ENCODE data around the gene RNF208.

DNA sequence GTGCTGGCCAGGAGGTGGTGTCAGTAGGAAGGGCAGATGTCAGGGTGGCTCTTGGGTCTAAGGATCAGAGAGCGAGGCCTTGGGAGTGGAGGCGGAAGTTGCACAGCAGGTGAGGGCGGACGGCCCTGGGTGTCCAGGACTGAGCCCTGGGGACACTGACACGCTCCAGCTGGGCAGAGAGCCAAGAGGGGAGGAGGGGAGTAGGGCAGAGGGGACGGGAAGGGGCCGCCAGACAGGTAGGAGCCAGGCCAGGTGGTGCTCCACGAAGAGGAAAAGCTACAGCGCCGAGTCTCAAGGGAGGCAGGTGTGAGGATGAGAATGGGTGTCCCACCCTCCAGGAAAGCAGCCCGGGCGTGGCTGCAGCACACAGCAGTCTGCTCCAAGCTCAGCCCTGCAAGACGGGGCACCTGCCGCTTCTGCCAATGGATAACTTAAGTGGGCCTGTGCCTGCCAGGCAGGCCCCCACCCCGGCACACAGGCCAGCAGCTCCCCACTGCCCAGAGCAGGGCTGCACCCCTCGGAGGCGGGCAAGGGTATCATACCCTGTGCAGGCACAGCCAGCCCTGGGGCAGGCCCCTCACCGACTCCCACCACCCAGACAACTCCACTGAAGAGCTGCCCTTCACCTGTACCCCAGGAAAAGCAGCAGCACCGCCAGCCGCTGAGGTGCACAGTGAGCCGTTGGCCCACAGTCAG, 26.4 kb downstream of the RNF208 start:
- no peak for TF ChIP-seq EZH2 (IDR thresholded peaks at IDR 0.05; ENCODE audit: borderline replicate concordance, low read depth, low read length, severe bottlenecking)
- TF ChIP-seq POLR2A (IDR thresholded peaks at IDR 0.05; ENCODE audit: low read depth, low read length): no peak
- no peak for TF ChIP-seq JUN (IDR thresholded peaks at IDR 0.05; ENCODE audit: borderline replicate concordance, insufficient read depth, insufficient read length, low read depth)
- TF ChIP-seq, protein P1, sequence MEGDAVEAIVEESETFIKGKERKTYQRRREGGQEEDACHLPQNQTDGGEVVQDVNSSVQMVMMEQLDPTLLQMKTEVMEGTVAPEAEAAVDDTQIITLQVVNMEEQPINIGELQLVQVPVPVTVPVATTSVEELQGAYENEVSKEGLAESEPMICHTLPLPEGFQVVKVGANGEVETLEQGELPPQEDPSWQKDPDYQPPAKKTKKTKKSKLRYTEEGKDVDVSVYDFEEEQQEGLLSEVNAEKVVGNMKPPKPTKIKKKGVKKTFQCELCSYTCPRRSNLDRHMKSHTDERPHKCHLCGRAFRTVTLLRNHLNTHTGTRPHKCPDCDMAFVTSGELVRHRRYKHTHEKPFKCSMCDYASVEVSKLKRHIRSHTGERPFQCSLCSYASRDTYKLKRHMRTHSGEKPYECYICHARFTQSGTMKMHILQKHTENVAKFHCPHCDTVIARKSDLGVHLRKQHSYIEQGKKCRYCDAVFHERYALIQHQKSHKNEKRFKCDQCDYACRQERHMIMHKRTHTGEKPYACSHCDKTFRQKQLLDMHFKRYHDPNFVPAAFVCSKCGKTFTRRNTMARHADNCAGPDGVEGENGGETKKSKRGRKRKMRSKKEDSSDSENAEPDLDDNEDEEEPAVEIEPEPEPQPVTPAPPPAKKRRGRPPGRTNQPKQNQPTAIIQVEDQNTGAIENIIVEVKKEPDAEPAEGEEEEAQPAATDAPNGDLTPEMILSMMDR (IDR thresholded peaks at IDR 0.05; ENCODE audit: extremely low read depth in 1 of 2, insufficient read depth in 1 of 2, low read depth in 1 of 2, low read length in 2 of 2): no peak

All from endothelial cell of umbilical vein (primary cell).